ENCODE data around the gene SLC6A19. TPM values are rescaled to one million over a fixed set of nuclear protein-coding genes. Genes with fewer than 3 reads are reported as not detected.

SLC6A19 gene
- polyA plus RNA-seq, 1 of the 3 experiments (the other 2 are of a cell fraction) = not detected

DNA sequence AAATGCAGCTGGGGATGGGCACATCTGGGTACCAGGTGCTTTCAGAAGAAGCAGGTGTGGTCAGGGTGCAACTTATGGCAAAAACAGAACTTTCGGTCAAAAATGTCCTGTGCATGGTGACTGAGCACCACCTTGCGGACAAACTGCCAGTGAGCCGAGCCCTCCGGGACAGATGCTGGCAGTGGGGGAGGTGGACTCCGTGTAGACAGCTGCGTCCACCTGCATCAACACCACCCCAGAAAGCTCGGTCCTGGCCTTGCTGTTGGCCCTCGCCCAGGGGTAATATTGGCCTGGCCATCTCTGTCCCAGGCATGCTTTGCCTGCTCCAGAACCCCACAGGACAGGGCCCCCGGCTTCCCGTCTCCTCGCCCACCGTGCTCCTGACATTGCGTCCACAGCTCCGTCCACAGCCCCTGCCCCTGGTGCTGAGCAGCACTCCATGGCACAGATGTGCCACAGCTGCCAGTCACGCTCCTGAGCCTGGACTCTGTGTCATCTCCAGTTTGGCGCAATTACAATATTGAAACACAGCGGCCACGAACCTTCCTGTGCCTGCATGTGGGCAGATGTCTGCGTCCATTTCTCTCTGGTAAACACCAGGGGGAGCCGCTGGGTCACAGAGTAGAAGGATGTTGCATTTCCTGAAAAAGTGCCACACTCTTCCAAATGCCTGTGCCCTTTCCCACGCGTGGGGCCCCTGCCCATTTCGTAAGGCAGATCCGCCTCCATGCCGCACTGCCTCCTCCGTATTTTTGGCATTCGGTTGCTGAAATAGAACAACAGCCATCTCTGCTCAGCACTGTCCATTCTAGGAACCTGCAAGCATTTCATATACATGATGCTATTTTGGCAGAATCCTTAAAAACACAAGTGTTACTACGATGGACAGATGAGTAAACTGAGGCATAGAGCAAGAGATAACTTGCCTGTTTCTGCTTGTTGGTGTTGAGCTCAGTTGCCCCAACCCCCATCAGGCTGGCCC lies 33.4 kb upstream of the SLC6A19 start:
- peak overlapping the region; percentile 26 to 49; a peak in 2 of 4 replicates for H3K4me3 ChIP-seq (ENCODE audit: low read depth in 2 of 2, low read length in 1 of 2)
- TF ChIP-seq RCOR1 (IDR thresholded peaks at IDR 0.05; ENCODE audit: low read length) (no peak), GABPA (IDR thresholded peaks at IDR 0.05; ENCODE audit: low read depth) (no peak), RAD21 (IDR thresholded peaks at IDR 0.05; ENCODE audit: low read length) (peak; percentile 87), MXI1 (IDR thresholded peaks at IDR 0.05; ENCODE audit: low read depth, low read length) (peak; percentile 42; the same call in 1 of the 2 replicates), SMC3 (IDR thresholded peaks at IDR 0.05; ENCODE audit: low read depth, low read length) (peak; percentile 82), CHD2 (IDR thresholded peaks at IDR 0.05; ENCODE audit: low read length, partially characterized antibody) (no peak), SIN3A (IDR thresholded peaks at IDR 0.05; ENCODE audit: borderline replicate concordance, low read depth, low read length) (no peak), ZBTB33 (IDR thresholded peaks at IDR 0.05; ENCODE audit: borderline replicate concordance, low read depth) (no peak), RXRA (IDR thresholded peaks at IDR 0.05; ENCODE audit: borderline replicate concordance, low read depth) (no peak), TCF12 (IDR thresholded peaks at IDR 0.05) (no peak), IRF3 (IDR thresholded peaks at IDR 0.05; ENCODE audit: low read depth, low read length) (no peak), REST (IDR thresholded peaks at IDR 0.05; ENCODE audit: low read depth, low read length) (no peak), YY1 (IDR thresholded peaks at IDR 0.05; ENCODE audit: low read depth) (no peak), FOSL2 (IDR thresholded peaks at IDR 0.05; ENCODE audit: borderline replicate concordance, low read depth) (no peak), EZH2phosphoT487 (IDR thresholded peaks at IDR 0.05; ENCODE audit: borderline replicate concordance, low read depth) (no peak), JUND (IDR thresholded peaks at IDR 0.05) (no peak), CTCF (IDR thresholded peaks at IDR 0.05) (peak; percentile 65)
- H4K20me1 ChIP-seq (ENCODE audit: insufficient read depth) = no peaks in the 10 kb centered on the region
- WGBS (ENCODE audit: low lambda C conversion rate) = 20% methylated on average over 21 of the region's 28 CpGs
- no peaks in the 10 kb centered on the region for H3K27me3 ChIP-seq (ENCODE audit: insufficient read depth)
- no peaks in the 10 kb centered on the region for H3K9me3 ChIP-seq
- H3K36me3 ChIP-seq (replicated peaks in 1 of 2; ENCODE audit: control insufficient read depth in 1 of 2, insufficient read depth in 2 of 2, low read length in 1 of 2) = no peaks in the 10 kb centered on the region
- no peak overlapping the region for H3K9ac ChIP-seq
- no peaks in the 10 kb centered on the region for H3K79me2 ChIP-seq (ENCODE audit: insufficient read depth)
- peaks cover 0 to 8% of the 10 kb centered on the region in 2 experiments; a peak in 1 of 4 replicates for H3K4me1 ChIP-seq (ENCODE audit: control insufficient read depth in 1 of 2, insufficient read depth in 2 of 2, low read depth in 1 of 2, low read length in 1 of 2)
- ChIA-PET CTCF (interaction anchor here (0.6 to 4.2 kb wide), 87 partner anchors 8 to 567 kb away, joined by 3 to 119 read pairs (median 4); partner anchors contain the start of genes BRD9, NKD2, SLC6A19 and TRIP13), POLR2A (no interaction called here)
- H2AFZ ChIP-seq (ENCODE audit: low read depth) = no peak overlapping the region
- DNase-seq = peak; percentile 86
- H3K4me2 ChIP-seq = peak overlapping the region; percentile 75
- no peaks in the 10 kb centered on the region for H3F3A ChIP-seq (replicated peaks; ENCODE audit: insufficient read depth)
- no peaks in the 10 kb centered on the region for H3K9me2 ChIP-seq
- H3K27ac ChIP-seq (ENCODE audit: low read depth in 2 of 2, low read length in 1 of 2) = no peak overlapping the region

Data from SK-N-SH (cell line).